ENCODE data around the gene CMKLR1. TPM values are rescaled to one million over a fixed set of nuclear protein-coding genes. Genes with fewer than 3 reads are reported as not detected.

Gene CMKLR1
- polyA plus RNA-seq, 1 of the 3 experiments (the other 2 are of a cell fraction) = 0.15 TPM

GRCh38 chr12:108312693-108313189 is 26.4 kb downstream of the CMKLR1 start:
- no peaks in the 10 kb centered on the region for H3K9me3 ChIP-seq
- H3K27me3 ChIP-seq (ENCODE audit: insufficient read depth) = no peaks in the 10 kb centered on the region
- CTCF ChIA-PET = interaction anchor here (0.6 to 4.4 kb wide), 7 partner anchors 14 to 306 kb away, joined by 3 to 23 read pairs (median 4); no protein-coding TSS in a partner anchor
- H3K9ac ChIP-seq = no peak overlapping the region
- peak overlapping the region in 1 of 2 experiments; percentile 97; a peak in 2 of 4 replicates for H3K27ac ChIP-seq (ENCODE audit: low read depth in 2 of 2, low read length in 1 of 2)
- 10% methylated on average over 4 of the region's 5 CpGs for WGBS (ENCODE audit: low lambda C conversion rate)
- H2AFZ ChIP-seq (ENCODE audit: low read depth) = no peak overlapping the region
- POLR2A ChIA-PET = no interaction called here
- H4K20me1 ChIP-seq (ENCODE audit: insufficient read depth) = no peaks in the 10 kb centered on the region
- H3K4me1 ChIP-seq (ENCODE audit: control insufficient read depth in 1 of 2, insufficient read depth in 2 of 2, low read depth in 1 of 2, low read length in 1 of 2) = peaks cover 0 to 66% of the 10 kb centered on the region in 2 experiments; a peak in 2 of 4 replicates
- H3K4me3 ChIP-seq (ENCODE audit: low read depth in 2 of 2, low read length in 1 of 2) = no peak overlapping the region
- no peaks in the 10 kb centered on the region for H3F3A ChIP-seq (replicated peaks; ENCODE audit: insufficient read depth)
- no peaks in the 10 kb centered on the region for H3K79me2 ChIP-seq (ENCODE audit: insufficient read depth)
- no peaks in the 10 kb centered on the region for H3K9me2 ChIP-seq
- H3K4me2 ChIP-seq = no peak overlapping the region
- DNase-seq = peak; percentile 84
- H3K36me3 ChIP-seq (replicated peaks in 1 of 2; ENCODE audit: control insufficient read depth in 1 of 2, insufficient read depth in 2 of 2, low read length in 1 of 2) = no peaks in the 10 kb centered on the region
- TF ChIP-seq RAD21 (IDR thresholded peaks at IDR 0.05; ENCODE audit: low read length) (peak; percentile 52), SIN3A (IDR thresholded peaks at IDR 0.05; ENCODE audit: borderline replicate concordance, low read depth, low read length) (no peak), MAX (IDR thresholded peaks at IDR 0.05; ENCODE audit: low read depth) (no peak), ELF1 (IDR thresholded peaks at IDR 0.05) (no peak), USF2 (IDR thresholded peaks at IDR 0.05; ENCODE audit: borderline replicate concordance, low read depth, low read length) (no peak), PBX3 (IDR thresholded peaks at IDR 0.05) (0 out of 2 replicates have a peak, but pooled peaks have one; percentile 9), ZBTB33 (IDR thresholded peaks at IDR 0.05; ENCODE audit: borderline replicate concordance, low read depth) (no peak), MXI1 (IDR thresholded peaks at IDR 0.05; ENCODE audit: low read depth, low read length) (peak; percentile 68; the same call in 1 of the 2 replicates), NFIC (IDR thresholded peaks at IDR 0.05; ENCODE audit: borderline replicate concordance) (0 out of 2 replicates have a peak, but pooled peaks have one; percentile 32), IRF3 (IDR thresholded peaks at IDR 0.05; ENCODE audit: low read depth, low read length) (no peak), MEF2A (IDR thresholded peaks at IDR 0.05; ENCODE audit: borderline replicate concordance, low read depth) (no peak), YY1 (IDR thresholded peaks at IDR 0.05; ENCODE audit: low read depth) (no peak), CTCF (IDR thresholded peaks at IDR 0.05) (no peak), FOXM1 (IDR thresholded peaks at IDR 0.05; ENCODE audit: low read depth) (no peak), FOSL2 (IDR thresholded peaks at IDR 0.05; ENCODE audit: borderline replicate concordance, low read depth) (no peak), GATA2 (CRISPR knock-in tag; IDR thresholded peaks at IDR 0.05) (peak; percentile 74), SMC3 (IDR thresholded peaks at IDR 0.05; ENCODE audit: low read depth, low read length) (peak; percentile 5; the same call in 1 of the 2 replicates), REST (IDR thresholded peaks at IDR 0.05; ENCODE audit: low read depth, low read length) (no peak), CHD2 (IDR thresholded peaks at IDR 0.05; ENCODE audit: low read length, partially characterized antibody) (peak; percentile 76), EP300 (IDR thresholded peaks at IDR 0.05; ENCODE audit: borderline replicate concordance in 1 of 2, low read depth in 1 of 2, low read length in 1 of 2) (peak in 1 of 2 experiments; percentile 97; a peak in 2 of 4 replicates), NRF1 (IDR thresholded peaks at IDR 0.05; ENCODE audit: low read depth, low read length) (no peak), TAF1 (IDR thresholded peaks at IDR 0.05; ENCODE audit: borderline replicate concordance, low read depth, low read length) (no peak)

All from SK-N-SH (cell line).